K562 (cell line): ENCODE results near the gene TRIM37. TPM values are rescaled to one million over a fixed set of nuclear protein-coding genes. Genes with fewer than 3 reads are reported as not detected.

ENCODE experiments used
- ATAC-seq: fragments of 200-7000 bp; cut with Tn5 transposase; 3 replicates; pipeline ENCODE4 v1.9.1; 2020; ENCODE audit warnings: moderate library complexity
- BruUV-seq: library from RNA; stranded (reverse); fragments of 400-500 nt; replicated peaks from 2 replicates; lab custom pipeline; 2021; lab: Mats Ljungman, UMichigan
- CTCF ChIA-PET: fragments of 300-600 bp; formaldehyde crosslinking; extraction: SDS; loops from one replicate; lab custom pipeline; 2021; ENCODE audit warnings: low intra/inter-chr PET ratio; lab: Yijun Ruan, JAX
- POLR2A ChIA-PET: fragments of 300-600, 350-650 bp; sonication (Branson Sonifier 250); formaldehyde crosslinking; extraction: SDS; loops from one replicate; lab custom pipeline; 2021; ENCODE audit warnings: antibody characterized with exemption, inconsistent platforms; lab: Yijun Ruan, JAX
- DNase-seq, 4 experiments: peaks; one replicate each; pipeline versions ENCODE4 v3.0.0 to v3.0.0-alpha.2; 2011 to 2018; ENCODE audit warnings: low spot score in 3 of 4, mixed read lengths in 3 of 4; ENCODE audit errors: extremely low read depth in 1 of 4
- FAIRE-seq: peaks from 2 replicates; lab custom pipeline; 2011; peaks lifted over from hg19 to GRCh38; lab: Jason Lieb, UNC
- H2AFZ ChIP-seq: 2 replicates; pipeline ENCODE4 v1.6.0; 2011; ENCODE audit warnings: low read depth, low read length, control low read depth, inconsistent platforms
- H3K27ac ChIP-seq: fragments of 200-600 bp; 3 replicates; pipeline ENCODE4 v1.8.0; 2011; ENCODE audit warnings: low read depth, mild to moderate bottlenecking, control low read depth, inconsistent platforms, low read length, moderate library complexity, mixed read lengths; ENCODE audit errors: extremely low read depth
- H3K27me3 ChIP-seq, 2 experiments: fragments of 300-600 bp in 1 of 2; 2 replicates in 1 of 2; 3 replicates in 1 of 2; pipeline versions ENCODE4 v1.6.0 to v1.8.0; 2011; ENCODE audit warnings: inconsistent platforms in 2 of 2, low read length in 2 of 2, mild to moderate bottlenecking in 1 of 2, mixed read lengths in 1 of 2, moderate library complexity in 1 of 2; ENCODE audit not compliant: control insufficient read depth in 2 of 2, insufficient read depth in 2 of 2
- H3K36me3 ChIP-seq: fragments of 300-600 bp; 3 replicates; pipeline ENCODE4 v1.8.0; 2011; ENCODE audit warnings: mild to moderate bottlenecking, low read length, inconsistent platforms; ENCODE audit not compliant: control insufficient read depth, insufficient read depth
- H3K4me1 ChIP-seq, 2 experiments: fragments of 200-600 bp in 1 of 2; replicated peaks in 1 of 2; 2 replicates in 1 of 2; 3 replicates in 1 of 2; pipeline versions ENCODE4 v1.5.1 to v1.8.0; 2011; ENCODE audit warnings: inconsistent platforms in 2 of 2, low read length in 2 of 2, mild to moderate bottlenecking in 1 of 2, mixed read lengths in 1 of 2, moderate library complexity in 1 of 2; ENCODE audit not compliant: control insufficient read depth in 2 of 2, insufficient read depth in 2 of 2
- H3K4me2 ChIP-seq: 2 replicates; pipeline ENCODE4 v1.6.1; 2011; ENCODE audit warnings: low read length, control low read depth, inconsistent platforms, mixed read lengths; ENCODE audit not compliant: insufficient read depth
- H3K4me3 ChIP-seq: fragments of 200-600 bp; sonication (generic), shearing (Covaris generic); 2 replicates; pipeline ENCODE4 v1.5.1; 2016; ENCODE audit warnings: control low read depth, inconsistent platforms
- H3K79me2 ChIP-seq: fragments of 200-600 bp; 3 replicates; pipeline ENCODE4 v1.8.0; 2011; ENCODE audit warnings: low read length, inconsistent platforms; ENCODE audit not compliant: control insufficient read depth, insufficient read depth
- H3K9ac ChIP-seq, 2 experiments: 2 replicates each; pipeline versions ENCODE4 v1.6.0 to v1.6.1; 2011; ENCODE audit warnings: low read depth in 2 of 2, low read length in 2 of 2, control low read depth in 1 of 2, inconsistent platforms in 1 of 2, mild to moderate bottlenecking in 1 of 2, mixed read lengths in 1 of 2; ENCODE audit not compliant: insufficient read depth in 1 of 2
- H3K9me1 ChIP-seq: one replicate; pipeline ENCODE4 v1.6.0; 2011; ENCODE audit warnings: inconsistent platforms, mild to moderate bottlenecking, low read length, moderate library complexity; ENCODE audit not compliant: control insufficient read depth, insufficient read depth
- H3K9me3 ChIP-seq: replicated peaks from 2 replicates; pipeline ENCODE4 v1.5.1; 2011; ENCODE audit warnings: low read depth, low read length, inconsistent platforms; ENCODE audit not compliant: control insufficient read depth, insufficient read depth
- H4K20me1 ChIP-seq: replicated peaks from 2 replicates; pipeline ENCODE4 v1.6.1; 2011; ENCODE audit warnings: low read length, inconsistent platforms, mixed read lengths; ENCODE audit not compliant: control insufficient read depth, insufficient read depth
- ETV1 ChIP-seq: fragments of 450-650 bp; conservative IDR thresholded peaks from 2 replicates; pipeline ENCODE4 v1.6.1; 2016; ENCODE audit warnings: missing genetic modification characterization, control low read depth, low read depth, missing compliant biosample characterization
- EWSR1 ChIP-seq: fragments of 450-650 bp; IDR thresholded peaks from 2 replicates; pipeline ENCODE4 v1.6.1; 2018; ENCODE audit warnings: borderline replicate concordance, mild to moderate bottlenecking, low read depth, moderate library complexity; ENCODE audit not compliant: partially characterized antibody
- HIVEP1 ChIP-seq: fragments of 250-450 bp; sonication (Bioruptor Pico); IDR thresholded peaks from 2 replicates; pipeline ENCODE4 v1.4.0; 2020; ENCODE audit warnings: mild to moderate bottlenecking
- KDM1A ChIP-seq, 2 experiments: fragments of 450-650 bp; IDR thresholded peaks; 2 replicates each; pipeline ENCODE4 v1.6.1; 2016; ENCODE audit warnings: mild to moderate bottlenecking in 2 of 2
- SMAD4 ChIP-seq: fragments of 250-450 bp; sonication (Bioruptor Pico); conservative IDR thresholded peaks from 2 replicates; pipeline ENCODE4 v1.8.0; 2021; ENCODE audit warnings: inconsistent platforms, mild to moderate bottlenecking, moderate library complexity
- SOX6 ChIP-seq: fragments of 450-650 bp; IDR thresholded peaks from 2 replicates; pipeline ENCODE4 v1.6.1; 2014; ENCODE audit warnings: mild to moderate bottlenecking
- ZBTB8A ChIP-seq: fragments of 450-650 bp; IDR thresholded peaks from 2 replicates; pipeline ENCODE4 v1.6.1; 2018; ENCODE audit warnings: mild to moderate bottlenecking, moderate library complexity; ENCODE audit not compliant: partially characterized antibody
- WGBS: fragments of 100-300 bp; shearing (Covaris generic); methylation state at CpG from one replicate; pipeline ENCODE4 v1.1.6; 2016; ENCODE audit warnings: low coverage, mixed read lengths; ENCODE audit not compliant: insufficient coverage; ENCODE audit errors: missing lambda C conversion rate; 5-methylcytosine and 5-hydroxymethylcytosine counted together
- in situ Hi-C: fragments of 300-500 bp; cut with MboI; formaldehyde crosslinking; loops from 4 replicates; pipeline ENCODE4 v1.15.0; 2018; ENCODE audit warnings: inconsistent platforms, mixed read lengths
- intact Hi-C: fragments of 100-400 bp; cut with micrococcal nuclease; formaldehyde crosslinking; loops from 2 replicates; pipeline ENCODE4 v1.14.2; 2022
- polyA plus RNA-seq, 8 experiments: library from polyadenylated mRNA; depleted of rRNA in 4 of 8; stranded (reverse) in 5 of 8; unstranded in 3 of 8; fragments of >200 nt; fragmentation: Nextera tagmentation in 2 of 8; fragmentation: Illumina TruSeq in 1 of 8; extraction: Ambion mirVana in 2 of 8; extraction: Trizol in 1 of 8; gene quantifications; 2 replicates each; pipeline versions ENCODE4 v1.2.1 to v1.2.3, GENCODE V29; 2011 to 2014; ENCODE audit warnings: inconsistent platforms in 1 of 8, missing spikeins in 1 of 8
- total RNA-seq, 7 experiments: library from RNA; depleted of rRNA in 6 of 7; stranded (reverse); fragments of >200 nt in 6 of 7; fragmentation: Illumina TruSeq in 2 of 7; extraction: Trizol in 2 of 7; gene quantifications; 2 replicates each; pipeline versions ENCODE4 v1.2.1 to v1.2.3, GENCODE V29; 2011 to 2021; ENCODE audit warnings: low replicate concordance in 1 of 7
- TF ChIP-seq, protein P1 (sequence below), 3 experiments: fragments of 200-800 bp in 1 of 3; fragments of 250-450 bp in 1 of 3; fragments of 450-650 bp in 1 of 3; sonication (Bioruptor Pico) in 1 of 3; sonication (Bioruptor generic) in 1 of 3; formaldehyde crosslinking in 1 of 3; IDR thresholded peaks; 2 replicates each; pipeline versions ENCODE4 v1.6.1 to v1.8.0; 2016 to 2022; ENCODE audit warnings: mild to moderate bottlenecking in 2 of 3, missing genetic modification characterization in 2 of 3, missing compliant biosample characterization in 1 of 3, moderate library complexity in 1 of 3
- TF ChIP-seq, protein P2 (sequence below): fragments of 450-650 bp; formaldehyde crosslinking; IDR thresholded peaks from 2 replicates; pipeline ENCODE4 v1.4.0; 2020; ENCODE audit warnings: mild to moderate bottlenecking, moderate library complexity

Gene TRIM37
- total and polyA plus RNA-seq, 9 of the 15 experiments (the other 6 are each of a cell fraction or from before 2014, with no cell fraction given), result 4.5 to 31.4 (median 23.8) TPM

DNA sequence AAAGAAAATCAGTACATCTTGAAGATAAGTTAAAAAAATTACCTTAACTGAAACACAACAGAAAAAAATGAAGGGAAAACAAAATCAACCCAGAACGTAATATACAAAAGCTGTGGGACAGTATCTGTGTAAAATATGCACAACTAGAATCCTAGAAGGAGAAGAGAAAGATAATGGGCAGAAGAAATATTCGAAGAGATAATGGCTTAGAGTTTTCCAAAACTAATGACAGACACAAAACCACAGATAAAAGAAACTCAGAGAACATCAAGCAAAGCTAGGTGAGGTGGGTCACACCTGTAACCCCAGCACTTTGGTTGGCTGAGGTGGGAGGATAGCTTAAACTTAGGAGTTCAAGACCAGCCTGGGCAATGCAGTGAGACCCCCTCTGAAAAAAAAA is 117.1 kb downstream of the TRIM37 start:
- H3K9me3 ChIP-seq, result no peaks in the 10 kb centered on the region
- H2AFZ ChIP-seq, result no peak overlapping the region
- ATAC-seq (no peak), DNase-seq (no peak), FAIRE-seq (no peak)
- no peaks in the 10 kb centered on the region for H3K36me3 ChIP-seq
- no peaks in the 10 kb centered on the region for H3K9me1 ChIP-seq
- BruUV-seq, result no TSS peak
- no peak overlapping the region for H3K9ac ChIP-seq
- ChIA-PET POLR2A (no interaction called here), CTCF (no interaction called here)
- H3K4me3 ChIP-seq, result no peak overlapping the region
- peak; percentile 82 for TF ChIP-seq EWSR1
- TF ChIP-seq ETV1 (tag), result no peak
- H3K79me2 ChIP-seq, result no peaks in the 10 kb centered on the region
- H4K20me1 ChIP-seq, result no peaks in the 10 kb centered on the region
- 68% methylated on average over 2 of the region's 2 CpGs for WGBS
- H3K27me3 ChIP-seq, result no peaks in the 10 kb centered on the region
- H3K4me1 ChIP-seq, result peaks cover 0 to 10% of the 10 kb centered on the region in 2 experiments; a peak in 3 of 5 replicates
- no peak overlapping the region for H3K27ac ChIP-seq
- intact Hi-C loops, result no loop called here
- H3K4me2 ChIP-seq, result no peak overlapping the region
- in situ Hi-C loops, result no loop called here

DNA sequence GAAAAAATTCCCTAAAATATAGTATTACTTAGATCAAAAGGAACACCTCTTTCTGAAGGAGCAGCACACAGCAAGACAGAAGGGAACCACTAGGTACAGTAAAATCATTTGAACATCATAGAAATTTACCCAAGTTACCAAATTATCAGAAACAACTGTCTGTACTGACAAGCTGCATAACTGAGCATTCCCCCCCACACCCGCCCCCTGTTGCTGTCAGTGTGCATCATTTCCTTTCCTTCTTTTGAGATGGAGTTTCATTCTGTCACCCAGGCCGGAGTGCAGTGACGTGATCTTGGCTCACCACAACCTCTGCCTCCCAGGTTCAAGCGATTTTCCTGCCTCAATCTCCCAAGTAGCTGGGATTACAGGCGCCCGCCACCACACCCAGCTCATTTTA is 120.7 kb downstream of the TRIM37 start:
- POLR2A ChIA-PET, result interaction anchor here (1.1 to 2.6 kb wide), 4 partner anchors 10 to 355 kb away, joined by 3 to 9 read pairs (median 4); no protein-coding TSS in a partner anchor
- Histone ChIP-seq H3K4me2 (no peak overlapping the region), H3K36me3 (no peaks in the 10 kb centered on the region), H3K9ac (no peak overlapping the region; a peak in 1 of 4 replicates), H3K4me3 (no peak overlapping the region)
- BruUV-seq, result no TSS peak
- ATAC-seq, result peak; percentile 54; the same call in 2 of the 3 replicates
- CTCF ChIA-PET, result no interaction called here
- TF ChIP-seq HIVEP1 (CRISPR knock-in tag) (no peak), ZBTB8A (no peak), KDM1A (IDR thresholded peaks at IDR 0.05) (no peak), SOX6 (no peak), SMAD4 (CRISPR knock-in tag) (no peak)
- TF ChIP-seq, protein P1, sequence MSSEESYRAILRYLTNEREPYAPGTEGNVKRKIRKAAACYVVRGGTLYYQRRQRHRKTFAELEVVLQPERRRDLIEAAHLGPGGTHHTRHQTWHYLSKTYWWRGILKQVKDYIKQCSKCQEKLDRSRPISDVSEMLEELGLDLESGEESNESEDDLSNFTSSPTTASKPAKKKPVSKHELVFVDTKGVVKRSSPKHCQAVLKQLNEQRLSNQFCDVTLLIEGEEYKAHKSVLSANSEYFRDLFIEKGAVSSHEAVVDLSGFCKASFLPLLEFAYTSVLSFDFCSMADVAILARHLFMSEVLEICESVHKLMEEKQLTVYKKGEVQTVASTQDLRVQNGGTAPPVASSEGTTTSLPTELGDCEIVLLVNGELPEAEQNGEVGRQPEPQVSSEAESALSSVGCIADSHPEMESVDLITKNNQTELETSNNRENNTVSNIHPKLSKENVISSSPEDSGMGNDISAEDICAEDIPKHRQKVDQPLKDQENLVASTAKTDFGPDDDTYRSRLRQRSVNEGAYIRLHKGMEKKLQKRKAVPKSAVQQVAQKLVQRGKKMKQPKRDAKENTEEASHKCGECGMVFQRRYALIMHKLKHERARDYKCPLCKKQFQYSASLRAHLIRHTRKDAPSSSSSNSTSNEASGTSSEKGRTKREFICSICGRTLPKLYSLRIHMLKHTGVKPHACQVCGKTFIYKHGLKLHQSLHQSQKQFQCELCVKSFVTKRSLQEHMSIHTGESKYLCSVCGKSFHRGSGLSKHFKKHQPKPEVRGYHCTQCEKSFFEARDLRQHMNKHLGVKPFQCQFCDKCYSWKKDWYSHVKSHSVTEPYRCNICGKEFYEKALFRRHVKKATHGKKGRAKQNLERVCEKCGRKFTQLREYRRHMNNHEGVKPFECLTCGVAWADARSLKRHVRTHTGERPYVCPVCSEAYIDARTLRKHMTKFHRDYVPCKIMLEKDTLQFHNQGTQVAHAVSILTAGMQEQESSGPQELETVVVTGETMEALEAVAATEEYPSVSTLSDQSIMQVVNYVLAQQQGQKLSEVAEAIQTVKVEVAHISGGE (CRISPR knock-in tag; IDR thresholded peaks at IDR 0.05), result 0 out of 6 replicates have a peak, but pooled peaks of 1 of the 3 experiments have one; percentile 22
- TF ChIP-seq, protein P2, sequence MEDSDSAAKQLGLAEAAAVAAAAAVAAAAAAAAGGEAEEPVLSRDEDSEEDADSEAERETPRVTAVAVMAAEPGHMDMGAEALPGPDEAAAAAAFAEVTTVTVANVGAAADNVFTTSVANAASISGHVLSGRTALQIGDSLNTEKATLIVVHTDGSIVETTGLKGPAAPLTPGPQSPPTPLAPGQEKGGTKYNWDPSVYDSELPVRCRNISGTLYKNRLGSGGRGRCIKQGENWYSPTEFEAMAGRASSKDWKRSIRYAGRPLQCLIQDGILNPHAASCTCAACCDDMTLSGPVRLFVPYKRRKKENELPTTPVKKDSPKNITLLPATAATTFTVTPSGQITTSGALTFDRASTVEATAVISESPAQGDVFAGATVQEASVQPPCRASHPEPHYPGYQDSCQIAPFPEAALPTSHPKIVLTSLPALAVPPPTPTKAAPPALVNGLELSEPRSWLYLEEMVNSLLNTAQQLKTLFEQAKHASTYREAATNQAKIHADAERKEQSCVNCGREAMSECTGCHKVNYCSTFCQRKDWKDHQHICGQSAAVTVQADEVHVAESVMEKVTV (CRISPR knock-in tag), result no peak
- TF ChIP-seq, all 486 proteins: peak for 1
- in situ Hi-C loops, result no loop called here
- H3K79me2 ChIP-seq, result no peaks in the 10 kb centered on the region
- no peaks in the 10 kb centered on the region for H3K9me3 ChIP-seq
- no peak for DNase-seq
- intact Hi-C loops, result no loop called here
- no peak overlapping the region for H3K27ac ChIP-seq
- FAIRE-seq, result no peak
- H2AFZ ChIP-seq, result no peak overlapping the region
- no peaks in the 10 kb centered on the region for H3K27me3 ChIP-seq
- H4K20me1 ChIP-seq, result no peaks in the 10 kb centered on the region
- 83% methylated on average over 6 of the region's 6 CpGs for WGBS
- H3K9me1 ChIP-seq, result no peaks in the 10 kb centered on the region
- peaks cover 0 to 10% of the 10 kb centered on the region in 2 experiments; a peak in 3 of 5 replicates for H3K4me1 ChIP-seq
